ENCODE results near the gene ELL2. TPM values are rescaled to one million over a fixed set of nuclear protein-coding genes. Genes with fewer than 3 reads are reported as not detected.

The ELL2 gene
- polyA plus RNA-seq, 1 of the 3 experiments (the other 2 are of a cell fraction): 18.4 TPM

GRCh38 chr5:95967236-95967635, 5.6 kb upstream of the ELL2 start (continued):
- TF ChIP-seq, protein P1, sequence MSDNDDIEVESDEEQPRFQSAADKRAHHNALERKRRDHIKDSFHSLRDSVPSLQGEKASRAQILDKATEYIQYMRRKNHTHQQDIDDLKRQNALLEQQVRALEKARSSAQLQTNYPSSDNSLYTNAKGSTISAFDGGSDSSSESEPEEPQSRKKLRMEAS (IDR thresholded peaks at IDR 0.05; ENCODE audit: low read depth): no peak
- no peak for TF ChIP-seq SMC3 (IDR thresholded peaks at IDR 0.05; ENCODE audit: low read depth, low read length)

DNA sequence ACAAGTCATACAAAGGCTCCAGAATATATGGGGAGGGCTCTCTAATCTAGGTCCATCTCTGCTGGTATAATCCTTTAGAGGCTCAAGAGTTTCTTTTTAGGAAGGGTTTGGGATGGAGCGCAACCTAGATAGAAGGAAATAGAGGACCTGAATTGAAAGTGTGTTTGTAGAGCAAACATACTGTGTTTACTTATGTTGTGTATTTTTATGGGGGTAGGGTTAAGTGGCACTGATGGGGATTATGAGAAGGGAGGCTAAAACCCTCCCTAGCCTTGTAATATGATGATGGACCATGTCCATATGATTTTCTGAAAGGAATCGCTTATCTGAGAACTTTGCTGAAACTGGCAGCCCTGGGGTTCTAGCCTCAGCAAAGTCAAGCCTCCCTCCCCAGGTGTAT, 4.4 kb upstream of the ELL2 start:
- Histone ChIP-seq H3K9me3 (no peaks in the 10 kb centered on the region), H3K4me2 (no peak overlapping the region), H3K27me3 (ENCODE audit: insufficient read depth) (no peaks in the 10 kb centered on the region), H4K20me1 (ENCODE audit: insufficient read depth) (no peaks in the 10 kb centered on the region), H3K4me3 (ENCODE audit: low read depth in 2 of 2, low read length in 1 of 2) (no peak overlapping the region), H3K4me1 (ENCODE audit: control insufficient read depth in 1 of 2, insufficient read depth in 2 of 2, low read depth in 1 of 2, low read length in 1 of 2) (peaks cover 0 to under 1% of the 10 kb centered on the region in 2 experiments; a peak in 2 of 4 replicates), H3K27ac (ENCODE audit: low read depth in 2 of 2, low read length in 1 of 2) (no peak overlapping the region), H3F3A (replicated peaks; ENCODE audit: insufficient read depth) (peaks cover 10% of the 10 kb centered on the region), H3K9me2 (no peaks in the 10 kb centered on the region), H3K9ac (no peak overlapping the region), H3K79me2 (ENCODE audit: insufficient read depth) (peaks cover 6% of the 10 kb centered on the region), H2AFZ (ENCODE audit: low read depth) (no peak overlapping the region), H3K36me3 (replicated peaks in 1 of 2; ENCODE audit: control insufficient read depth in 1 of 2, insufficient read depth in 2 of 2, low read length in 1 of 2) (no peaks in the 10 kb centered on the region)
- CTCF ChIA-PET: no interaction called here
- WGBS (ENCODE audit: low lambda C conversion rate): 88% methylated on average over 2 of the region's 2 CpGs
- no peak for DNase-seq
- POLR2A ChIA-PET: no interaction called here
- TF ChIP-seq, protein P1 (IDR thresholded peaks at IDR 0.05; ENCODE audit: low read depth): no peak
- TF ChIP-seq ZBTB33 (IDR thresholded peaks at IDR 0.05; ENCODE audit: borderline replicate concordance, low read depth) (no peak), EP300 (IDR thresholded peaks at IDR 0.05; ENCODE audit: borderline replicate concordance in 1 of 2, low read depth in 1 of 2, low read length in 1 of 2) (no peak), GATA2 (CRISPR knock-in tag; IDR thresholded peaks at IDR 0.05) (no peak), NFIC (IDR thresholded peaks at IDR 0.05; ENCODE audit: borderline replicate concordance) (no peak), RFX5 (IDR thresholded peaks at IDR 0.05; ENCODE audit: low read length) (no peak), NRF1 (IDR thresholded peaks at IDR 0.05; ENCODE audit: low read depth, low read length) (no peak), FOSL2 (IDR thresholded peaks at IDR 0.05; ENCODE audit: borderline replicate concordance, low read depth) (no peak), FOXJ3 (CRISPR knock-in tag; IDR thresholded peaks at IDR 0.05) (no peak), TEAD4 (IDR thresholded peaks at IDR 0.05; ENCODE audit: borderline replicate concordance, insufficient read depth) (no peak), FOXM1 (IDR thresholded peaks at IDR 0.05; ENCODE audit: low read depth) (no peak), SIN3A (IDR thresholded peaks at IDR 0.05; ENCODE audit: borderline replicate concordance, low read depth, low read length) (no peak), REST (IDR thresholded peaks at IDR 0.05; ENCODE audit: low read depth, low read length) (no peak), TAF1 (IDR thresholded peaks at IDR 0.05; ENCODE audit: borderline replicate concordance, low read depth, low read length) (no peak)
- TF ChIP-seq, protein P2, sequence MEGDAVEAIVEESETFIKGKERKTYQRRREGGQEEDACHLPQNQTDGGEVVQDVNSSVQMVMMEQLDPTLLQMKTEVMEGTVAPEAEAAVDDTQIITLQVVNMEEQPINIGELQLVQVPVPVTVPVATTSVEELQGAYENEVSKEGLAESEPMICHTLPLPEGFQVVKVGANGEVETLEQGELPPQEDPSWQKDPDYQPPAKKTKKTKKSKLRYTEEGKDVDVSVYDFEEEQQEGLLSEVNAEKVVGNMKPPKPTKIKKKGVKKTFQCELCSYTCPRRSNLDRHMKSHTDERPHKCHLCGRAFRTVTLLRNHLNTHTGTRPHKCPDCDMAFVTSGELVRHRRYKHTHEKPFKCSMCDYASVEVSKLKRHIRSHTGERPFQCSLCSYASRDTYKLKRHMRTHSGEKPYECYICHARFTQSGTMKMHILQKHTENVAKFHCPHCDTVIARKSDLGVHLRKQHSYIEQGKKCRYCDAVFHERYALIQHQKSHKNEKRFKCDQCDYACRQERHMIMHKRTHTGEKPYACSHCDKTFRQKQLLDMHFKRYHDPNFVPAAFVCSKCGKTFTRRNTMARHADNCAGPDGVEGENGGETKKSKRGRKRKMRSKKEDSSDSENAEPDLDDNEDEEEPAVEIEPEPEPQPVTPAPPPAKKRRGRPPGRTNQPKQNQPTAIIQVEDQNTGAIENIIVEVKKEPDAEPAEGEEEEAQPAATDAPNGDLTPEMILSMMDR (IDR thresholded peaks at IDR 0.05): no peak

Data from SK-N-SH (cell line).